ENCODE results near the gene TSPAN16. TPM values are rescaled to one million over a fixed set of nuclear protein-coding genes. Genes with fewer than 3 reads are reported as not detected.

TSPAN16 gene
- total RNA-seq, 1 donor from 2014 or later: not detected

- H3K9me3 Mint-ChIP-seq: no peaks in the 10 kb centered on the region
- no peak overlapping the region for H3K4me3 Mint-ChIP-seq
- no peaks in the 10 kb centered on the region for H3K27me3 Mint-ChIP-seq
- no peaks in the 10 kb centered on the region for H3K36me3 Mint-ChIP-seq
- DNase-seq (ENCODE audit: extremely low spot score, unreplicated experiment): no peak
- H3K4me1 Mint-ChIP-seq (ENCODE audit: unreplicated experiment): peaks cover 5% of the 10 kb centered on the region
- no peak for TF ChIP-seq CTCF (conservative IDR thresholded peaks at IDR 0.05)
- no peak overlapping the region for H3K27ac Mint-ChIP-seq
Observed at GRCh38 chr19:11279505-11280236, 16.3 kb upstream of the TSPAN16 start.

- Mint-ChIP-seq H3K36me3 (no peaks in the 10 kb centered on the region), H3K9me3 (no peaks in the 10 kb centered on the region), H3K27ac (peak overlapping the region; percentile 72), H3K27me3 (no peaks in the 10 kb centered on the region), H3K4me3 (peak overlapping the region; percentile 8), H3K4me1 (ENCODE audit: unreplicated experiment) (peaks cover 5% of the 10 kb centered on the region)
- DNase-seq (ENCODE audit: extremely low spot score, unreplicated experiment): no peak
- TF ChIP-seq CTCF (conservative IDR thresholded peaks at IDR 0.05): no peak
Observed at GRCh38 chr19:11281356-11282049, 14.5 kb upstream of the TSPAN16 start.

- DNase-seq (ENCODE audit: extremely low spot score, unreplicated experiment): no peak
- no peak for TF ChIP-seq CTCF (conservative IDR thresholded peaks at IDR 0.05)
- no peaks in the 10 kb centered on the region for H3K36me3 Mint-ChIP-seq
- H3K9me3 Mint-ChIP-seq: no peaks in the 10 kb centered on the region
- no peak overlapping the region for H3K4me3 Mint-ChIP-seq
- H3K27me3 Mint-ChIP-seq: no peaks in the 10 kb centered on the region
- H3K27ac Mint-ChIP-seq: peak overlapping the region; percentile 6
- peaks cover 5% of the 10 kb centered on the region for H3K4me1 Mint-ChIP-seq (ENCODE audit: unreplicated experiment)
Observed at GRCh38 chr19:11284515-11284914, 11.4 kb upstream of the TSPAN16 start.

- Mint-ChIP-seq H3K4me1 (ENCODE audit: unreplicated experiment) (peaks cover 4% of the 10 kb centered on the region), H3K36me3 (no peaks in the 10 kb centered on the region), H3K4me3 (no peak overlapping the region), H3K27me3 (no peaks in the 10 kb centered on the region), H3K27ac (no peak overlapping the region), H3K9me3 (no peaks in the 10 kb centered on the region)
- no peak for TF ChIP-seq CTCF (conservative IDR thresholded peaks at IDR 0.05)
- DNase-seq (ENCODE audit: extremely low spot score, unreplicated experiment): no peak
Observed at GRCh38 chr19:11286312-11286974, 9.5 kb upstream of the TSPAN16 start.

GRCh38 chr19:11288349-11288748 is 7.6 kb upstream of the TSPAN16 start:
- no peaks in the 10 kb centered on the region for H3K27me3 Mint-ChIP-seq
- H3K4me3 Mint-ChIP-seq: no peak overlapping the region
- H3K4me1 Mint-ChIP-seq (ENCODE audit: unreplicated experiment): no peaks in the 10 kb centered on the region
- no peaks in the 10 kb centered on the region for H3K36me3 Mint-ChIP-seq
- no peak for DNase-seq (ENCODE audit: extremely low spot score, unreplicated experiment)
- H3K9me3 Mint-ChIP-seq: no peaks in the 10 kb centered on the region
- H3K27ac Mint-ChIP-seq: no peak overlapping the region
- peak; percentile 62 for TF ChIP-seq CTCF (conservative IDR thresholded peaks at IDR 0.05)
